Omental fat pad (tissue), 4 donors: ENCODE data around the gene ENTPD8. TPM values are rescaled to one million over a fixed set of nuclear protein-coding genes. Genes with fewer than 3 reads are reported as not detected.

Source experiments
- ATAC-seq: fragments of 150-250 bp; one replicate; pipeline ENCODE4 v1.9.1; 2016; ENCODE audit warnings: mild to moderate bottlenecking, moderate library complexity; ENCODE audit not compliant: low FRiP score
- DNase-seq: peaks from one replicate; pipeline ENCODE4 v3.0.0-alpha.2; 2019; ENCODE audit warnings: low spot score
- total RNA-seq, 4 donors: library from RNA; depleted of rRNA; stranded (reverse); fragments of >200 nt; gene quantifications; one replicate each; pipeline ENCODE4 v1.1.0, GENCODE V29; 2016
- TF ChIP-seq, protein P1 (sequence below), 3 donors: fragments of 450-650 bp; IDR thresholded peaks; one replicate each; pipeline ENCODE4 v1.5.1; 2016 to 2017; ENCODE audit warnings: antibody characterized with exemption in 3 of 3, mild to moderate bottlenecking in 3 of 3, moderate library complexity in 2 of 3

ENTPD8 gene
- total RNA-seq, 4 donors from 2014 or later, result not detected

DNA sequence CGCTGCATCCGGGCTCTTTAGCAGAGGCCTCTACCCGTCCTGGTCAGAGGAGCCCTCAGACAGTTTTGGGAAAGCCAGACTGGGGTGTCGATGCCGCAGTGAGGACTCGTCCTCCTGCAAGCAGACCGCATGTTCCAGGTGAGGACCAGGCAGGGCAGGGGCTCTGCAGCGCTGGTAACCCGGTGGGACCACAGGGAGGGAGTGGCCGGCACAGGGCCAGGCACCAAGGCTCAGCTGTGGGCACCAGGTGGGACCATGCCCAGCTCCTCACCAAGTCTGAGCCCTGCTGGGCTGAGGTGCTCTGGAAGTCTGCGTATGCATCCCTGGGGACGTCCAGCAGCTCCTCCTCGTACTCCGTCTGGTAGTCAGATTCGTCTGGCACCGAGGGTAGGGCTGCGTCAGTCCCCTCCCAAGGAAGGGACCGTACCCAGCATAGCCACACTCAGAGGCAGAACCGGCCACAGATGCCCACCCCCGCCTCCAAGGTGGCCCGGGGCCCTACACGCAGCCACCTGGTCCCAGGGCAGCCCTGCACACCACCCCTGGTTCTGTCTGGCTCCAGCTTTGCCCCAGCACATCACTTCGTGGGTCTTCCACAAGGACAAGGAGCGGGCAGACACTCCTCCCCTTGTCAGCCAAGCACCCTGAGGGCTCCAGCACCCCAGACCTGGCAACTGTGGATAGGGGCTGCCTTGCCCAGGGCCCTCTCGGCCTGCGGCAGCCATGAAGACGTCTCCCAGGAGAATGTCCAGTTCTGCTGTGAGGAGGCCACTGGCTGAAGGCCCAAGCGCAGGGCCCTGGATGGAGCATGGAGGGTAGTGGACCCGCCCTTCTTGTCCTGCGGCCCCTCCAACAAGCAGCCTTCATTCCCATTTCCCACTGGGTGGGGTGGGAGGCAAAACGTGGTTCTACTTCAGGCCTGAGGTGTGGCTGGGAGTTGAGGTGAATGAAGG, 19.5 kb upstream of the ENTPD8 start:
- ATAC-seq (no peak), DNase-seq (no peak)
- TF ChIP-seq, protein P1, sequence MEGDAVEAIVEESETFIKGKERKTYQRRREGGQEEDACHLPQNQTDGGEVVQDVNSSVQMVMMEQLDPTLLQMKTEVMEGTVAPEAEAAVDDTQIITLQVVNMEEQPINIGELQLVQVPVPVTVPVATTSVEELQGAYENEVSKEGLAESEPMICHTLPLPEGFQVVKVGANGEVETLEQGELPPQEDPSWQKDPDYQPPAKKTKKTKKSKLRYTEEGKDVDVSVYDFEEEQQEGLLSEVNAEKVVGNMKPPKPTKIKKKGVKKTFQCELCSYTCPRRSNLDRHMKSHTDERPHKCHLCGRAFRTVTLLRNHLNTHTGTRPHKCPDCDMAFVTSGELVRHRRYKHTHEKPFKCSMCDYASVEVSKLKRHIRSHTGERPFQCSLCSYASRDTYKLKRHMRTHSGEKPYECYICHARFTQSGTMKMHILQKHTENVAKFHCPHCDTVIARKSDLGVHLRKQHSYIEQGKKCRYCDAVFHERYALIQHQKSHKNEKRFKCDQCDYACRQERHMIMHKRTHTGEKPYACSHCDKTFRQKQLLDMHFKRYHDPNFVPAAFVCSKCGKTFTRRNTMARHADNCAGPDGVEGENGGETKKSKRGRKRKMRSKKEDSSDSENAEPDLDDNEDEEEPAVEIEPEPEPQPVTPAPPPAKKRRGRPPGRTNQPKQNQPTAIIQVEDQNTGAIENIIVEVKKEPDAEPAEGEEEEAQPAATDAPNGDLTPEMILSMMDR (IDR thresholded peaks at IDR 0.05), result no peak

DNA sequence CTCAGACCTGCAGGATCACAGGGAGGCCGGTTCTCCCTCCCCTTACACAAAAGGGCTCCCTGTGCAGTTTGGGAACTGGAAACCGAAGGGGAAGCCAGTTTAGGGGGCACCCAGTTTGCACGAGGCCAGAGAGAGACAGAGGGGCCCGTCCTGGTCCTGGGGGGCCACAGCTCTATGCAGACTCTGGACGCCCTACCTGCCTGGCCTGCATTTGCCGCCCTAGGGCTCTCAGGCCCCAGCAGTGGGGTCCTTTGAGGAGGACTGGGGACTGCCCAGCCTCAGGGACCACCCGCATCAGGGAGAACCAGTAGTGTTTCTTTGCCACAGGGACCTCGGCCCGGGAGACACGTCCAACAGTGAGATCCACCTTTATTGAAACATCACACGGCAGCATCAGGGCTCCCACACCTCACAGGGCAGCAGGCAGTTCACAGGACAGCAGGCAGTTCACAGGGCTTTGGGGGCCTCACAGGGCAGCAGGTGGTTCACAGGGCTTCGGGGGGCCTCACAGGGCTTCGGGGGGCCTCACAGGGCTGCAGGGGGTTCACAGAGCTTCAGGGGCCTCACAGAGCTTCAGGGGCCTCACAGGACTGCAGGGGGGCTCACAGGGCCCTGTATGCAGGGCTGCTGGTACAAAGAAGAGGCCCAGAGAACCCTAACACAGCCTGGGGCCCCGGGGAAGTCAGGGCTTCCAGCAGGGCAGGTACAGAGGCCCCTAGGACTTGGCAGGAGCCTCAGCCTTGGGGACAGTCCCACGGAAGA, 18.6 kb upstream of the ENTPD8 start:
- DNase-seq (no peak), ATAC-seq (no peak)
- TF ChIP-seq, protein P1 (IDR thresholded peaks at IDR 0.05), result no peak

DNA sequence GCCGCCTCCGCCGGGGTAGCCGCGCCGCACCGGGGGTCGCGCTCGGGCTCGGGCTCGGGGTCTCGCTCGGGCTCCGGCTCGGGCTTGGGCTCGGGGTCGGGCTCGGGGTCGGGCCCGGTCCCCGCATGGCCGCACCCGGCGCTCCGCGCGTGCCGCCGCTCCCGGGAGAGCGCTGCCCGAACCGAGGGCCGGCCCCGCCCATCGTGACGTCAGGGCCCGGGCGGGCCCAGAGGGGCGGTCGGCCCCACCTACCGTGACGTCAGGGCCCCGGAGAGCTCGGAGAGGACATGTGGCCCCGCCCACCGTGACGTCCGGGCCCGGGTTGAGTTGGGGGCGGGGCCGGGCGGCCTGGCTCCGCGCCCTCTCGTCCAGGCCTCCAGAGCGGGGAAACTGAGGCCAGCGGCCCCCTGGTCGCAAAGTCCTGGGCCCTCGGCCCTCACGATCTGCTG, 18.0 kb upstream of the ENTPD8 start, which contains the start of gene NSMF:
Gene NSMF, minus strand, starts transcription at position 183 of the 449 bp plus-strand sequence. CDS start 232 bp downstream, outside the sequence.
- DNase-seq (peak; percentile 86), ATAC-seq (peak; percentile 82)
- TF ChIP-seq, protein P1 (IDR thresholded peaks at IDR 0.05), result no peak

DNA sequence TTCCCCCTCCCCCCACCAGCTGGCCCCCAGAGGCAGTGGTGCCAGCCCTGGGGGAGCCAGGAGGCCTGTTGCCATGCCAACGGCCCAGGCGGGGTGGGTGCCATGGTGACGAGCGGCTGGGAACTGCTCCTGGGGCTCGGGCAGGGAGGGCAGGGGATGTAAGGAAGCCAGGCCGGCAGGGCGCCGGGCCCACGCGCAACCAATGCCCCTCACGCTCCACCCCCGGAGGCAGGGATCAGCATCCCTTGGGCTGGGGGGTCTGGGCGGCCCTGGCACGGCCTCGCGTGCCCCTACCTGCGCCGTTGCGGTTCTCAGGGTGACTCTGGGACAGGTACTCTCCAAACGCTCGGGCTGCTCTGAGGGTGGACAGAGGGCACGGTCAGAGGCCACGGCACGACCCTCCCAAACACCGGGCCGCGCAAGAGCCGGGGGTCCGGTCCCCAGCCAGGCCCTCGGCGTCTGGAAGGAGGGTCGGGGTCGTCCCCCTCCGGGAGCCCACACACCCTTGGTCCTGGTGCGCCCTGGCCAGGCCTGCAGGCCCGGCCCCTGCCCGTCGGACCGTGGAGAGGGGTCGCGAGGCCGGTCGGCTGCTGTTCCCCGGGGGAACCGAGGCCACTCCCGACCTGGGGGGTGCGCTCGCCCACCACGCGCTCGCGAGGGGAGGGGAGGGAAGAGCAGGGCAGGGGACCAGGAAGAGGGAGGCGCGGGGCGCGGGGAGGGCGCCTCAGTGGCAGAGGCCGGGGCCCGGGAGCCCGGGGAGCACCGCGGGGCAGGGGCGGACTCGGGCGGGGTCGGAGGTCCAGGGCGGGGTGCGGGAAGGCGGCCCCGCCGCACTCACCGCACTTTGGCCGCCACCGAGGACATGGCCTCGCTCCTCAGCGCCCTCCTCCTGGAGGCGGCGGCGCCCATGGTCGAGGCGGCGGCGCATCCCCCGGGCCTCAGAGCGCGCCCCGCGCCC, 17.3 kb upstream of the ENTPD8 start:
- DNase-seq (no peak), ATAC-seq (peak; percentile 12)
- TF ChIP-seq, protein P1 (IDR thresholded peaks at IDR 0.05), result no peak

DNA sequence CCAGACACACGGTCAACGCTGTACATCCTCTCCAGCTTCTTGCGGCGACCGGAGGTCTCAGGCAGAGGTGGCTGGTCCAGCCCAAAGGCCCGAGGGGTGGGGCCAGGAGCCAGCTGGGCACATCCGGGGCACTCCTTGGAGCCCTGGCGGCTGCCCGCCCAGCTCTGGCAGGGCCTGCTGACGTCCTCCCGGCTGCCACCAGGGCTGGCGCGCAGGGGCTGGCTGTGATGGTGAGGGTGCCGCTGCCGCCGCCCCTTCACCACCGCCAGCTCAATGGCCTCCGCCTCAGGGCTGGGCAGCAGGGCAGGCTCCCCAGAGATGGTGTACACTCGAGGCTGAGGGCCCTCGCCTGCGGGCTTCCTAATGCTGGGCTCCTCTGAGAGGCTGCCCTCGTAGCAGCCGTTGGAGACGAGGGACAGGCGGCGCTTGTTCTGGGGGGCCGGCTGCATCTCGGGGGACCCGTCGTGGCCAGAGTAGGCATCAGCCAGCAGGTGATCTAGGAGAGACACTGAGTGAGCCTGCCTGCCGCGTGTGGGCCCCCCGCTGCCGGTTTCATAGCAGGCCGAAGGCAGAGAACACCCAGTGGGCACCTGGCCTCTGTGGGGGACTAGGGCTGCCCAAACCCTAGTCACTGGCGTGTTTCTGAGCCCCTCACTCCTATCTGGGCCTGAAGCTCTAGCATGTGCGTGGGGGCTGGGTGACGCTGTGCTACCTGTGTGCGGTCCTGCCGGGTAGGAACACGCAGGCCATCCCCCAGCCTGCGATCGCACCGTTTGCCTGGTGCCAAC, 16.4 kb upstream of the ENTPD8 start:
- DNase-seq, result no peak
- TF ChIP-seq, protein P1 (IDR thresholded peaks at IDR 0.05), result no peak
- no peak for ATAC-seq
